ENCODE data around the gene IGF2BP2. TPM values are rescaled to one million over a fixed set of nuclear protein-coding genes. Genes with fewer than 3 reads are reported as not detected.

The IGF2BP2 gene
- 17.9 TPM for total RNA-seq
- long read RNA-seq, partial matches to known transcripts, result 10 of 16 reads
- long read RNA-seq, other reads (novel, unspliced or antisense), result 2 of 16 reads

GRCh38 chr3:185825006-185825638 lies at the start of gene IGF2BP2:
TSS of gene IGF2BP2 (minus strand) at chr3:185825042. CDS start at chr3:185824960, 82 bp downstream.
- TF ChIP-seq CTCF (IDR thresholded peaks at IDR 0.05; ENCODE audit: borderline replicate concordance), result peak; percentile 24
- H3K4me1 ChIP-seq, result peaks cover 53% of the 10 kb centered on the region
- H3K36me3 ChIP-seq, result no peaks in the 10 kb centered on the region
- peak within 1 kb of the TSS; percentile 88 for H3K4me3 ChIP-seq
- H3K27ac ChIP-seq (replicated peaks), result peak within 1 kb of the TSS; percentile 82
- H3K27me3 ChIP-seq (ENCODE audit: low read depth), result peaks cover 33% of the 10 kb centered on the region
- peak; percentile 74 for DNase-seq
- intact Hi-C loops (cut with micrococcal nuclease), result no loop called here
- no peaks in the 10 kb centered on the region for H3K9me3 ChIP-seq (replicated peaks)

- no peaks in the 10 kb centered on the region for H3K4me1 ChIP-seq
- no peak overlapping the region for H3K4me3 ChIP-seq
- intact Hi-C loops (cut with micrococcal nuclease), result no loop called here
- DNase-seq, result no peak
- peaks cover 17% of the 10 kb centered on the region for H3K27me3 ChIP-seq (ENCODE audit: low read depth)
- H3K9me3 ChIP-seq (replicated peaks), result no peaks in the 10 kb centered on the region
- H3K36me3 ChIP-seq, result no peaks in the 10 kb centered on the region
- TF ChIP-seq CTCF (IDR thresholded peaks at IDR 0.05; ENCODE audit: borderline replicate concordance), result no peak
- H3K27ac ChIP-seq (replicated peaks), result no peak overlapping the region
These were observed 49.3 kb upstream of the IGF2BP2 start for GRCh38 chr3:185874119-185874518.

- Histone ChIP-seq H3K27me3 (ENCODE audit: low read depth) (no peaks in the 10 kb centered on the region), H3K4me1 (no peaks in the 10 kb centered on the region), H3K4me3 (no peak overlapping the region), H3K9me3 (replicated peaks) (no peaks in the 10 kb centered on the region), H3K27ac (replicated peaks) (no peak overlapping the region), H3K36me3 (no peaks in the 10 kb centered on the region)
- DNase-seq, result no peak
- no peak for TF ChIP-seq CTCF (IDR thresholded peaks at IDR 0.05; ENCODE audit: borderline replicate concordance)
- intact Hi-C loops (cut with micrococcal nuclease), result no loop called here
These were observed 42.8 kb upstream of the IGF2BP2 start for GRCh38 chr3:185867650-185868049.

GRCh38 chr3:185866995-185867394 lies 42.2 kb upstream of the IGF2BP2 start:
- Histone ChIP-seq H3K4me3 (no peak overlapping the region), H3K27ac (replicated peaks) (no peak overlapping the region), H3K27me3 (ENCODE audit: low read depth) (no peaks in the 10 kb centered on the region), H3K36me3 (no peaks in the 10 kb centered on the region), H3K9me3 (replicated peaks) (no peaks in the 10 kb centered on the region), H3K4me1 (no peaks in the 10 kb centered on the region)
- intact Hi-C loops (cut with micrococcal nuclease), result no loop called here
- DNase-seq, result no peak
- no peak for TF ChIP-seq CTCF (IDR thresholded peaks at IDR 0.05; ENCODE audit: borderline replicate concordance)

- H3K27ac ChIP-seq (replicated peaks), result no peak overlapping the region
- no peaks in the 10 kb centered on the region for H3K9me3 ChIP-seq (replicated peaks)
- DNase-seq, result no peak
- H3K4me1 ChIP-seq, result no peaks in the 10 kb centered on the region
- no peaks in the 10 kb centered on the region for H3K27me3 ChIP-seq (ENCODE audit: low read depth)
- no peak for TF ChIP-seq CTCF (IDR thresholded peaks at IDR 0.05; ENCODE audit: borderline replicate concordance)
- no peaks in the 10 kb centered on the region for H3K36me3 ChIP-seq
- H3K4me3 ChIP-seq, result no peak overlapping the region
- intact Hi-C loops (cut with micrococcal nuclease), result no loop called here
These were observed 41.7 kb upstream of the IGF2BP2 start for GRCh38 chr3:185866555-185866954.
